Fibroblast of skin of left quadriceps (primary cell): ENCODE data around the gene TMEM95.
"Not testable (repeated sequence)": the region's sequence is repeated elsewhere in the genome, so short reads cannot be mapped to it uniquely, and the experiment has no call there.

Experiments
- DNase-seq, 2 experiments: peaks; one replicate each; pipeline ENCODE4 v3.0.0-alpha.2; 2013; ENCODE audit warnings: low read depth in 2 of 2

Gene TMEM95

GRCh38 chr17:7346761-7347614 is 8.0 kb upstream of the TMEM95 start:
- no peak for DNase-seq

- DNase-seq = no peak
Measured at GRCh38 chr17:7347630-7348477, 7.1 kb upstream of the TMEM95 start.

- no peak for DNase-seq
Measured at GRCh38 chr17:7348478-7349242, 6.3 kb upstream of the TMEM95 start.

DNA sequence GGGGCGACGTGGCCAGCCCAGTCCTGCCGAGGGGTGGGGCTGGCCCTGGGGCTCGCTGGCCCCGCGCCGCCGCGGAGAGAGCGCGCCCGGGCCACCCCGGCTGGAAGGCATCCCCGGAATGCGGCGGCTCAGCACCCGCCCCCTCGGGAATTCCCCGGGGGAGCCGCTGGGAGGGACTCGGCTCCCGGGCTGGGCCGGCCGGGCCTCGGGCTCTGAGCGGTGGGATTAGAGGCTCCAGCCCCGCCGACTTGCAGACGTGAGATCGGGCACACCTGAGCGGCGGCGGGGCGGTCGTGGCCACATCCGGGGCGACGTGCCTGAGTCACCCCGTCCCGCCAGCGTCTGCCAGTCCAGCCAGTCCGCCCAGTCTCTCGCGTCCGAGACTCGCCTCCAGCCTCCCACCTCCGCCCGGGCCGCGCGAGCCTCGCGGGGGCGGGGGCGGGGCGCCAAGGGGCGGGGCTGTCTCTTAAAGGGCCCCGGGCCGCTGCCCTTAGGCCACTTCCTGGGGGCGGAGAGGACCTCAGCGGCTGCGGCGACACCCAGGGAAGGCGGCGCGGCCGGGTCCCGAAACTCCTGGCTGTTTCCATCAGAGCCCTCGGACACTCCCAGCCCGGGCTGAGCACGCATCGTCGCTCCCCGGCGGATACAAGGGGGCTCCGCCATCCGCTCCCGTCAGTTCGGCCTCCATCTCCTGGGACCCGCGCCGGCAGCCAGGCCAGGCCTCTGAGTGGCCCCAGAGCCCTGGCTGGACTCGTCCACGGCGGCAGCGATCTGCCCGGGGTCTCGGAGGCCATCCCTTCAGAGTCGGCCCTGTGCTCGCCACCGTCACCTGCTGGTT is 3.1 kb upstream of the TMEM95 start, which contains the start of gene KCTD11:
Gene KCTD11, plus strand, starts transcription at position 498 of the 838 bp plus-strand sequence.
- DNase-seq = peak; percentile 86 to 88

DNA sequence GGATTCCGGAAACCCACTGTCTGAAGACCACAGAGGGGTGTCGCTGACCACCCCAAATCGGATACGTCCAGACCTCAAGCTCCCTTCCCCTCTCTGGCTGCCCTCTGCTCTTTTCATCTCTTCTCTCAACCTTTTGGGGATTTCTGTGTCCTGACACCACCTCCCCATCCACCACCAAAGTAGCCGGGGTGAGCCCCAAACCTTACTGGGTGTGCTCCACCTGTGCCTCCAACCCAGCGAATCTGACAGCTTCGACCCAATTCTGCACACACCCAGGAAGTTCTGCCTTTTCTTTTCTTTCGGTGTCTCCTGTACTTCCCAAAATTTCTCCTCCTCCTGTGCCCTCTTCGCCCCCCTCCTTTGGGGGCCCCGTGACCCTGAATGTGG is 2.5 kb upstream of the TMEM95 start:
- no peak for DNase-seq

GRCh38 chr17:7352910-7353635 is 1.9 kb upstream of the TMEM95 start:
- DNase-seq = no peak

GRCh38 chr17:7354262-7354843 is 603 bp upstream of the TMEM95 start:
- DNase-seq = no peak

DNA sequence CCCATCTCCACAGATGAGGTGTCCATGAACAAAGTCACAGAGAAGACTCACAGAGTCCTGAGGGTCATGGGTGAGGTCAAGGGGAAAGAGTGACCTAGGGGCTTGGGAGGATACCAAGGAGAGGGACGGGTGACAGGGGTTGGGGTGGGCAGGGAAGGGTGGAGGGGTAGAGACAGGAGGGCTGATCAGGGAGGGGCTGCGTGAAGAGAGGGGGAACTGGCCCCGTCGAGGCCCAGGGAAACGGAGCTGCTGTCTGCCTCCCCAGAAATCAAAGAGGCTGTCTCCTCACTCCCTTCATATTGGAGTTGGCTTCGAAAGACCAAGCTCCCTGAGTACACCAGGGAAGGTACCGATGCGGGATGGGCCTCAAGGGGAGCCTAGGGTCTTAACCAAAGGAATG is 617 bp downstream of the TMEM95 start:
- DNase-seq = no peak

DNA sequence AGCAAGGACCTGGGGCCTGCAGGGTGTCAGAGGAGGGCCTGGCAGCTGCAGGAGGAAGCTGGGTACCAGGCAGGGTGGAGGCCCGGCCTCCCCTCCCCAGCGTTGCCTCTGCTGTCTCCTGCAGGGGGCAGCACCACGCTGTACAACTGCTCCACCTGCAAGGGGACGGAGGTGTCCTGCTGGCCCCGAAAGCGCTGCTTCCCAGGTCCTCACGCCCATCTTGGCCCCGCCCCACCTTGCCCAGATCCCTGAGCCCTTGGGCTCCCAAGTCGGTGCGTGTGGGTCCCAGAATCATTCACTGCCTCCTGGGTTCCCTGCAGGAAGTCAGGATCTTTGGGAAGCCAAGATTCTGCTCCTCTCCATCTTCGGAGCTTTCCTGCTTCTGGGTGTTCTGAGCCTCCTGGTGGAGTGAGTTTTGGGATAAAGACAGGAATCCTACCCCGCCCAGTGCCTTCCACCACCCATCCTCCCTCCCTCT is 1.2 kb downstream of the TMEM95 start:
- no peak for DNase-seq

GRCh38 chr17:7356756-7357155 is 1.8 kb downstream of the TMEM95 start:
- DNase-seq = no peak

- DNase-seq = no peak
Measured at GRCh38 chr17:7357381-7357780, 2.4 kb downstream of the TMEM95 start.

- DNase-seq = no peak
Measured at GRCh38 chr17:7361906-7362305, 7.0 kb downstream of the TMEM95 start.

- DNase-seq = no peak
Measured at GRCh38 chr17:7363311-7363710, 8.4 kb downstream of the TMEM95 start.

- not testable (repeated sequence) for DNase-seq
Measured at GRCh38 chr17:7365963-7366362, 11.0 kb downstream of the TMEM95 start.

DNA sequence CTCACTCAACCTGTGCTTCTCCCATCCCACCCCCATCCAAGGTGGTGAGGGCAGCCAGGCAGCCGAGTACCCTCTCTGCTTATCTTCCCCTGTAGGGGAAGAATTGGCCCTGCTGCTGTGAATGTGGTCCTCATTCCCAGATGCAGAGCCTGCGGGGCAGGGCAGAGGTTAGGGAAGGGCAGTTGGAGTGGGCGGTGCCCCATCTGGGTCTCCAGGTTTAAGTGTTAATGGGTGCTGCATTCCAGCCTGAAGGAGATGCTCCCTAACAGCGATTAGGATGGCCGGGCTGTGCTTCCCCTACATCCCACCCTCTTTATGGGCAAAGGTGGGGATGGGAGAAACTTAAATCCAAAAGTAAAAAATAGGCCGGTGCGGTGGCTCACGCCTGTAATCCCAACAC is 12.1 kb downstream of the TMEM95 start:
- DNase-seq = no peak

DNA sequence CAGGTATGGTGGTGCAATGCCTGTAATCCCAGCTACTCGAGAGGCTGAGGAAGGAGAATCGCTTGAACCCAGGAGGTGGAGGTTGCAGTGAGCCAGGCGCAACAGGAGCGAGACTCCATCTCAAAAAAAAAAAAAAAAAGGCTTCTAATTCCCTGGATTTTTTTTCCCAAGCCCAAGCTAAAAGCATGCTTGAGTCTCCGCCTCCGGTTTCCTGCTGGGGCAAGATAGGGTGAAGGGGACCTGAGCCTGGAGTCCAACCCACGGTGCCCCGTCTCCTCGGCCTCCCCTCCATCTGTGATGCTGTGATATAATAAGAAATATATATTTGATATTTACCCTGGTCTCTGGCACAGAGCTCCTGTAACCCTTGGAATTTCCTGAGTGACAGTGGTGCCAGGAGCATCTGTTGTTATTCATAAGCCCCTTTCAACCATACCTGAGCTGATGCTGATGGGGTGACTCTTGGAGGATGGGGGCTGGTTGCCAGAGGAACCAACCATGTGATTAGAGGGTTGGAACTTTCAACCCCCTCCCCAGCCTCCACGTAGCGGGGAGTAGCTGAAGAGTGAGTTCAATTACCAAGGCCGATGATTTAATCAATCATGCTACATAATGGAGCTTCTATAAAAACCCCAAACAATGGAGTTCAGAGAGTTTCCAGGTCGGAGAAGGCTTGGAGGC is 13.1 kb downstream of the TMEM95 start:
- DNase-seq = no peak

DNA sequence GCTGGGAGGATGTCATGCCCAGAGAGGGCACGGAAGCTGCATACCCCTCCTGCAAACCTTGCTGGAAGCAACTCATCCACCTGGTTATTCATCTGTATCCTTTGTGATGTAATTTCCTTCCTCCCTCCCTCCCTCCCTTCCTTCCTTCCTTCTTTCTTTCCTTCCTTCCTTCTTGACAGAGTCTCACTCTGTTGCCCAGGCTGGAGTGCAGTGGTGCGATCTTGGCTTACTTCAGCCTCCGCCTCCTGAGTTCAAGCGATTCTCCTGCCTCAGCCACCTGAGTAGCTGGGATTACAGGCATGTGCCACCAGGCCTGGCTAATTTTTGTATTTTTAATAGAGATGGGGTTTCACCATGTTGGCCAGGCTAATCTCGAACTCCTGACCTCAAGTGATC is 13.6 kb downstream of the TMEM95 start:
- not testable (repeated sequence) for DNase-seq

- no peak for DNase-seq
Measured at GRCh38 chr17:7369825-7370224, 14.9 kb downstream of the TMEM95 start.

GRCh38 chr17:7370853-7371252 is 15.9 kb downstream of the TMEM95 start:
- no peak for DNase-seq
